Right ventricle myocardium inferior (tissue), 1 donor: ENCODE measurements around the gene TRIO. TPM values are rescaled to one million over a fixed set of nuclear protein-coding genes. Genes with fewer than 3 reads are reported as not detected.
A peak's percentile ranks its signal among the peaks of the same experiment; 100 is the strongest.

Experiments
- ATAC-seq: fragments of 200-7000 bp; cut with Tn5 transposase; one replicate; pipeline ENCODE4 v1.9.1; 2020; ENCODE audit warnings: mild to moderate bottlenecking, moderate library complexity
- DNase-seq: peaks from one replicate; pipeline ENCODE4 v3.0.0; 2021; ENCODE audit errors: missing footprints
- intact Hi-C: fragments of 100-400 bp; cut with DNase I; formaldehyde crosslinking; loops from one replicate; pipeline ENCODE4 v1.11.0; 2022
- total RNA-seq: library from RNA; stranded (reverse); fragmentation: NEBNext Ultra II Directional; extraction: Animal tissue kit (Norgen Biotek cat#: 25700); gene quantifications from one replicate; pipeline ENCODE4 v1.2.1, GENCODE V29; 2021
- donor health status: DM: no; HTN: yes; CAD: no; lungs with severe emphysema.

The TRIO gene
- total RNA-seq, 1 donor from 2014 or later, result 56.9 TPM

DNA sequence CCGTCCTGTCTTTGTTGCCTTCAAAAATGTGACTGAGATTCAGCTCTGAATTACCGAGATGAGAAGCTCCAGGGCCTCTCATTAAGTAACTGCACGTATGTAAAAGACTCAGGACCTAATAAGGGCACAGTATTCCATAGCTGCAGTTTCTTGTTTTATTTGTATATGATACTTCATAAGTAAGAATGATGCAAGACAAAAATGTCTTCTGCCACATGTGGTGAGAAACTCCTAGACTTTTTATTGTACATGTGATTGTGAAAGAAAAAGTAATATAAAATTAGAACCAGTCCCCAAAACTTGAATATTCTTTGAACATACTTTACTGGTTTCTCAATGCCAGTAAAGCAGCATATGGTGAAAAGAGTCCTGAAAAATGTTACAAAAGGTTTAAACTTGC lies 328.4 kb downstream of the TRIO start:
- no peak for DNase-seq
- intact Hi-C loops, result no loop called here
- no peak for ATAC-seq

DNA sequence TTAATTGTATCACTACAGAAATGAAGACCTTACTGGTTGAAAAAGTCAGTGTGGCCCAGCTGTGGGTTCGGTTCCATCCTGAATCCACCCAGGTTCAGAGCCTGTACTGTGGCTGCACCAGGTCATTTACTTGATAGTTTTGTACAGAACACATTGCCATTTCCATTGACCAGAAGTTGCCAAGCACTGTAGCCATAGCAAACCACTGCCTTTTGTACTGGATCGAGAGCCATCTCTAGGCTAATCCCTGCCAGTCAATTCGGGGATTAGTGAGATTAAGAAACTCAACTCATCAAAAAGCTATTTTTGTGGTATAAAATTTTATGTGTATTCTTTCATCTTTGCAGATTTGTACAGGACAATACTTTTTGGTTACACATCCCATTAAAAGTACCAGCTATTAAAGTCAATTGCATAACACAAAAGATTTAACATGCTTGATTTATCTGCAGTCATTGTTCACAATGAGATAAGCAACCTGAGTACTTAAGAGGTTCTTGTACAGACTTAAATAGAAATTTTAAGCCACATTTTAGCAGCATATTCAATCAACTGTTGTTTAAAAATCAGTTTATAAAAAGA lies 329.9 kb downstream of the TRIO start:
- intact Hi-C loops, result no loop called here
- no peak for DNase-seq

DNA sequence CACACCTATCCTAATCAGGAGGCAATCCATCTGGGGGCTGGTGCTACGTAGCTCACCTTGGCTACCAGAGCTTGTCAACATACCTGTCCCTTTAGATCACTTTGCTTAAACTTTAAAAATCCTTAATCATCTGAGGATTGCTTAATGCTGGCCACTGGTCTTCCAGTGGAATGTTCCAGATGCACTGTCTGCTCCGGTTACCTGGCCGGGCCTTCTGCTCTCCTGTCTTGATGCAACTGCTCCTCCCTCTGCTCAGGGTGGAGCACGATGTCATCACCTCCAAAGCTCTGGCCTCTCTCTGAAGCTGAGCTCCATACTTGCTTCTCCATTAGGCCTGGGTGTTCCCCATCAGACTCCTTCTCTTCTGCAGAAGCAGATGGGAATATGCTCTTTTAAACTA lies 331.9 kb downstream of the TRIO start:
- DNase-seq (no peak), ATAC-seq (no peak)
- intact Hi-C loops, result no loop called here

More for the DNA sequence above, 329.9 kb downstream of the TRIO start:
- no peak for ATAC-seq

DNA sequence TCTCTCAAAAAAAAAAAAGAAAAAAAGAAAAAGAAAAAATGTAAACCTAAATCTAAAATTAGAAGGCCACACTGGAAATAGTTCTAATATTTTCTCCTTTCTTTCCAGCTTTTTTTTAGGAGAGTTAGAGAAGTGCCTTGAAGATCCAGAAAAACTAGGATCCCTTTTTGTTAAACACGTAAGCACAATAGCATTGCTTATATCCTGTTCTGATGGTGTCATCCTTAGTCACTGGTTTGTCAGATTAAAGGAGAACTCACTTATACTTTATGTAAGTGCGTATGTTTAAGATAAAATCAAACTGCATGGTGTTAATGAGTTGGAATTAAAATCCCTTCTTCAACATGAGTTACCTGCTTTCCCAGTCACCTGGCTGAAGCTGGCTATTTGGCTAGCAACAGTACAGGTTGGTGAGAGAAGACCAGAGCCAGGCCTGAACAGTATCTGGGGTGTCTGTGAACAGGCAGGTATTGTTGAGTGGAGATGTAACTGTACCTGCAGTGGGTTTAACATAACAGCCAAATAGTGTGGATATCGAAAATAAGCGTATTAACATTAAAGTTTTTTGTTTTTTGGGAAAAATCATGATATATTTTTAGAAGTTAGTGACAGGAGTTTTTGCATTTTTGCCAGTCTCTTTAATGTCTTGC lies 333.8 kb downstream of the TRIO start:
- intact Hi-C loops, result no loop called here
- ATAC-seq (no peak), DNase-seq (no peak)

DNA sequence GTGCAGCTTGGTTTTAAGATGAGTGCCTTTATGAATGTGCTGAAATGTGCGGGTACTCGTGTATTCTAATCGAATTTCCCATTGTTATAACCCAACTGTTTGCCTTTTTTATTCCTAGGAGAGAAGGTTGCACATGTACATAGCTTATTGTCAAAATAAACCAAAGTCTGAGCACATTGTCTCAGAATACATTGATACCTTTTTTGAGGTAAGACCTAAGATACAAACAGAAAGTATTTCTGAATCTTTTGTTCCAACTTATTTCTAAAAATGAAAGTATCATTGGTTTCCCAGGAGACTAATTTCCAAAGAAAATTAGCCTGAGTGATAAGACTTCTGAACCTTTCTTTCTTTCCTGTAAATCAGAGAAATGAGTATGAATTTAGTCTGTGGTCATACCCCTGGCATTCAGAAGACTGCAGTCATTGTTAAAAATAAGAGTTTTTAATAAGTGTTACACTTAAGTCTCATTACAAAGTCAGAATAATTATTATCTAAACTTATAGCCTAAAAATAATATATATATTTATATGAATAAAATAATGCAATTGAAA lies 336.1 kb downstream of the TRIO start:
- intact Hi-C loops, result no loop called here
- DNase-seq (no peak), ATAC-seq (no peak)

DNA sequence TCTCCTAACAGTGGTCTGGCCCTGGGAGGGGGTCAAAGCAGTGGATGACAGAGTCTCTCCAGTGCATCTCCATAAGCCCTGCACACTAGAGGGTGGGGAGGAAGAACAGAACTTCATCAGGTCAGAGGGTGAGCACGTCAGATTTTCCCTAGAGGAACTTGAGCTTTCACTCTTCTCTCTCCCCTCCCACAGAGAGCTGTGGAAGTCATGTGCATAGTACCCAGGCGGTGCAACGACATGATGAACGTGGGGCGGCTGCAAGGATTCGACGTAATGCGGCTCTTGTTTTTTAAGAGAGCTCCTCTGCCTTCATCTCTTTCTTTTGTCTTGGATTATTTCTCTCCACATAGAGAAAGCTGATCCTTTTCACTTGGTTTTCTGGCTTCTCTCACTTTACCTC lies 338.2 kb downstream of the TRIO start:
- no peak for DNase-seq
- intact Hi-C loops, result no loop called here
- no peak for ATAC-seq

DNA sequence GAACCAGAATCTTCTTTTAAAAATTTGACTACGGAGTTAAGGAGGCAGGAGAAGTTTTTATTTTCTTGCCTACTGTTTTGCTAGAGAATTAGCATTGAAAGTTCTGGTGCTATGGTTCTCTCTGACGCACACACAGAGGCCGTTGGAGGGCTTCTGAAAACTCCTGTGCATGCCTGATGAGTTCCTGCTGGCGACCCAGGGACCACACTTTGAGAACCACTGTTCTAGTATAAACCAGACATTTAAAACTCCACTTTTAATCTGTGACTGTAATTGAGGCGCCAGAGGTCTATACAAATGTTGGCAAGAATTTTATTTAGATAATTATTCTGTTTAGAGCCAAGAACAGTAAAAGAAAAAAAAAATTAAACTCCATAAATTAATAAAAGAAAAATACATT lies 338.9 kb downstream of the TRIO start:
- intact Hi-C loops, result no loop called here
- DNase-seq (no peak), ATAC-seq (no peak)

DNA sequence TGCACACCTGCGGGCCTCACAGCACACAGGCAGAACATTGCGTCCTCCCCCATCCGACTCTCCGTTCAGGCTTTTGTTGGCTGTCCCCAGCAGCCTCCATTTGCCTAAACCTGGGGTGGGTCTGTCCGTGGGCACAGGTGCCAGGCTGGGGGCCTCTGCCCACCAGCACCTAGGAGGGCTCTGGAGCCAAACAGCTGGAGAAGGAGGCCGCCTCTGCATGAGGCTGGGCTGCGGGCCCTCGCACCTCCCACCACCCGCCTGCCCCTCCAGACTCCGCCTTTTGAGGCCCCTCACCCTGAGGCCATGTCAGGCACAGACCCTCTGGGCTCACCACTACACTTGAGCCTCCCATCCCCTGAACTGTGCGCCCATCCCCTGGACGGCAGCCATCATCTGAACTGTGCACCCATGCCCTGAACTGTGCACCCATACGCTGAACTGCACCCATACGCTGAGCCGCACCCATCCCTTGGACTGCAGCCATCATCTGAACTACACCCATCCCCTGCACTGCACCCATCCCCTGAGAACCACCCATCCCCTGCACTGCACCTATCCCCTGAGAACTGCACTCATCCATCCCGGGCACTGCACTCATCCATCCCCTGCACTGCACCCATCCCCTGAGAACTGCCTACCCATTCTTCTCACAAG lies 340.5 kb downstream of the TRIO start:
- intact Hi-C loops, result no loop called here
- no peak for DNase-seq
- ATAC-seq, result peak; percentile 32

DNA sequence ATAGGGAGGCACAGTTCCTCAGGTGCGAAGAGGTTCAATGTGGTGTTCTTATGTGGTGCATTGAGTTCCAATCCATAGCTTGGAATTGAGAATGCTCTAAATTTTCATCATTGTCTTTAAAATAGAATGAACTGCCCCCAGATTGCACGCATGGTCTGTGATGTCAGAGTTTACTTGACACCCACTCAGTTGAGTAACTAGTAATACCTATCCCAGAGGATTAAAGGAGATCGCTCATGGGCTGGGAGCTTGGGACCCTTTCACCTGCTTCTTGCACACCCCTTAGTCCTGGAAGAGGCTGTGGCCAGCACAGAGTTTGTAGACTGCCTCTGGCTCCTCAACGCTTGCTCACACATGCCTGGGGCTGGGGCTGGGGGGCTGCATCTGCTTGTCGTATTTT lies 343.3 kb downstream of the TRIO start:
- DNase-seq (no peak), ATAC-seq (no peak)
- intact Hi-C loops, result no loop called here

DNA sequence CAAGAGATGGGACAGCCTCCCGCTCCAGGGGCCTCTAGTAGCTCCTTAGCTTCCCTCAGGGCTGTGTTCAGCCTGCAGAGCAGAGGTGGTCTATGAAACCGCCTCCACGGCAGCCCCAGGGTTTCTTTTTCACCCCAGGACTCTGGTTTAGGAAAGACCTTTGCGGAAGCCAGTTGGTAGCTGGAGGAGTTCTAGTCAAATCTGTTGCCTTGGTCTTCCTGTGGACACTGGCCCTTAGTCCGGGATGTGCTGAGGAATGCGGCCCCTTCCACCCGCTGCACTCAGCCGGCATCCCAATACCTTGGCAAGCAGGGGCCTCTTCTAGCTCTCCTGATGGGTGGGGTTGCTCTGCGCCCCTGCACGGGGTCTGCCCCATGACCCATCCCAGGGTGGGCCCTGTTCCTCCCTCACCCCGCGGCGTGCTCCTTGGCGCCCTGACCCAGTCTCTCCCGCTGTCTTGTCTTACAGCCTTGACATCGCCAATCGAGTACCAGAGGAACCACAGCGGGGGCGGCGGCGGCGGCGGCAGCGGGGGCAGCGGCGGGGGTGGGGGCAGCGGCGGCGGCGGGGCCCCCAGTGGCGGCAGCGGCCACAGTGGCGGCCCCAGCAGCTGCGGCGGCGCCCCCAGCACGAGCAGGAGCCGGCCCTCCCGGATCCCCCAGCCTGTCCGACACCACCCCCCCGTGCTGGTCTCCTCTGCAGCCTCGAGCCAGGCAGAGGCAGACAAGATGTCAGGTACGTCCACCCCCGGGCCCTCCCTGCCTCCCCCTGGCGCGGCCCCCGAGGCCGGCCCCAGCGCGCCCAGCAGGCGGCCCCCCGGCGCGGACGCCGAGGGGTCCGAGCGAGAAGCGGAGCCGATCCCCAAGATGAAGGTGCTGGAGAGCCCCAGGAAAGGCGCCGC lies 344.1 kb downstream of the TRIO start:
- intact Hi-C loops, result no loop called here
- ATAC-seq (no peak), DNase-seq (no peak)

DNA sequence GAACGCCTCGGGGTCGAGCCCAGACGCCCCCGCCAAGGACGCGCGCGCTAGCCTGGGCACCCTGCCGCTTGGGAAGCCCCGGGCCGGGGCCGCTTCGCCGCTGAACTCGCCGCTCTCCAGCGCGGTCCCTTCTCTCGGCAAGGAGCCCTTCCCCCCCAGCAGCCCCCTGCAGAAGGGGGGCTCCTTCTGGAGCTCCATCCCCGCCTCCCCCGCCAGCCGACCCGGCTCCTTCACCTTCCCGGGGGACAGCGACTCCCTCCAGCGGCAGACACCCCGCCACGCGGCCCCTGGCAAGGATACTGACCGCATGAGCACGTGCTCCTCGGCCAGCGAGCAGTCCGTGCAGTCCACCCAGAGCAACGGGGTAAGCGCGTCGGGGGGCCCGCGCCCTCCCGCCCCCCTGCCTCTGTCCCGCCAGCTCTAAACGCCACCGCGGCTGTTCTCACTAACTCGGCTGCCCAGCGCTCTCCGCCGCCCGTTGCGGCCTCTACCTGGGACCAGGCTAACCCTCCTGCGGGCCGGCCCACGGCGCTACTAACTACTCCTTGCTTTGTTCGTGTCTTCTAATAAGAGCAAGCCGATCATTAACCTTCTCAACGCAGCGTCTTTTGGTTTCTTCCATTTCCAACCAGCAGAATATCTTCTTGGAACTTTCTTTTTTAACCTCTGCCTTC lies 344.9 kb downstream of the TRIO start:
- no peak for DNase-seq
- no peak for ATAC-seq
- intact Hi-C loops, result no loop called here

DNA sequence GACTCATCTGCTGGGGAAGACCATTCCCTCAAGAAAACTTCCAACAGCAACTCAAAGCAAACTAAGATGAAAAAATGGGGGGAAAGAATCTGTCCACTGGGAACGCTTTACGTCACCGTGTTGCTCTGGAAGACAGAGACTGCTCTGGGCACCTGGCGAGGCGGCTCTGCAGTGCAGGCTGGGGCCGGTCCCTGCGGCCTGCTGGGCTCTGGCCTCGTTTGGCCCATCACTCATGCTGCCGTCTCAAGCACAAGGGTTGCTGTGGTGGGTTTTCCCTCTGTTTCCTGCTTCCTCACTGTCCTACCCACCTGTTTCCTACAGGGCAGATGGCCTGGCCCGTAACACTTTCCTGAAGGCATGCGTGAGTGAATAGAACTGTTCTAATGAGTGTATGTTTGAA lies 345.6 kb downstream of the TRIO start:
- intact Hi-C loops, result no loop called here
- ATAC-seq (no peak), DNase-seq (no peak)

DNA sequence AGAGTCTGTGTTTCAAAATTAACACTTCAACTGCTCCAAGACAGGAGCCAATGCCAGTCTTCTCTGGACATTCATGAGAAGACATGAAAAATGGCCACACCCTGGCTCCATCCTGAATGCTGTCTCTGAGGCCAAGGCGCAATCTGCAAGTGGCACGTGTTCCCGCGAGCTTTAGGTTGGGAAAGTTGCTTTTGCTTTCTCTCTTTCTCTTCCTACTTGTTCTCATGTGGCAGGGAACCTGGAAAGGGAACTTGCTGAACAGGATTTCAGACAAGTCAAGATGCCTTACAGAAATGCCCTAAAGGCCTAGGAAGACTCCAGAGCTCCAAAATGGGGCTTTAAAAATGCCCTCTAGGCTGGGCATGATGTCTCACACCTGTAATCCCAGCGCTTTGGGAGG lies 346.5 kb downstream of the TRIO start:
- intact Hi-C loops, result no loop called here
- DNase-seq (no peak), ATAC-seq (no peak)

DNA sequence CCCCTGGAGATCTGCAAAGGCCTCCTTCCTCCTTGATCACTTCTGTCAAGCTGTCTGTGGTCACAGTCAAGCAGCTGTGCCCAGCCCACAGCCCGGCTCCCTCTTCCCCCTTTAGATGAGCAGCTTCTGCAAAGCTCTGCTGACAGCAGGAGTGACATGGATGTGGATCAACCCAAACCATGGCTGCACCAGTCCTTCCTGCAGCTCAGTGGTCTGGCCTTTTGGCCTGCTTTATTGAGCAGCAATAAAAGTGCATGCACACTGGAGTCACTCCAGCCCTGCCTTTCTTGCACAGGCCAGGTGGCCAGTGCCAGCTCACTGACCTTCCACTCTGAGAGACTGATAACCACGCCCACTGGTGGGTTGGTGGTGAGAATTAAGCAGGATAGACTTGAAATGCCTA lies 347.2 kb downstream of the TRIO start:
- ATAC-seq, result peak; percentile 43
- intact Hi-C loops, result no loop called here
- peak; percentile 78 for DNase-seq

DNA sequence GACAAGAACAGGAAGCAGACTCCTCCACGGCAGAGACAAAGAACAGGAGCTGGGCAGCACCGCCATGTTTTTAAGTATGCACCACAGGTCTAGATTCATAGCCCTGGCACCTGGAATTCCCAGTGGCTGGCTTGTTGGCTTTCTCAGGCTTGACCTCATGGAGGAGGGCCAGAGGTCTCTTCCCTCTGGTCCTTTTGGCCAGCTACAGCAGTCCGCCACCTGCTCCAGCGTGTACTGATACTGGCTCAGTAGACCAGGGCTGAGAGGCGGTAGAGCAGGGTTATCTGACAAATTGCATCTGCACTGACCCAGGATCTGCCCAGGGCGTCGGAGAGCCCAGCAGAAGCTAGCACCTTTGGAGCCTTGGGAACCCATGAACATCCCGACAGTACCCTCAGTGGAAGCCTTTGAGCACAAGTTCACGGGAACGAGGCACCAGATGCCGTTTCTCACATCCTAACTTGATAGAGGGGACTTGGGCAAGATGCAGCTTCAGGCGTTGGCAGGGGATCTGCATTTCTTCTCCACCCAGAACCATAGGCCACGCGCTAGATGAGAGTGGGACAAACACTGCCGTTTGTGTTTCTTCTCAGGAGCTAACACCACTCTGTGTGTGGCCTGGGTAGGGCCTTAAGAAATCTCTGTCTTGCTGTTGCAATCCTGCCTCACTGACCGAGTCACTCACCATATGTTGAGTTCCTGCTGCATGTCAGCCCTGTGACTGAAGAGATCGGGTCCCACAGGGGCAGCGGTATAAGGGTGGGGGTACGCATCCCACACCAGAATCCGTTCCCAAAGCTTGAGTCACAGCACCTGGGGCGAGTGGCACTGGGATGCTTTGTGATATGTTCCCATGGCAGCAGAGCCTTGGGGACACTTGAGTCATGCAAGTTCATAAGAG lies 348.1 kb downstream of the TRIO start:
- DNase-seq, result no peak

DNA sequence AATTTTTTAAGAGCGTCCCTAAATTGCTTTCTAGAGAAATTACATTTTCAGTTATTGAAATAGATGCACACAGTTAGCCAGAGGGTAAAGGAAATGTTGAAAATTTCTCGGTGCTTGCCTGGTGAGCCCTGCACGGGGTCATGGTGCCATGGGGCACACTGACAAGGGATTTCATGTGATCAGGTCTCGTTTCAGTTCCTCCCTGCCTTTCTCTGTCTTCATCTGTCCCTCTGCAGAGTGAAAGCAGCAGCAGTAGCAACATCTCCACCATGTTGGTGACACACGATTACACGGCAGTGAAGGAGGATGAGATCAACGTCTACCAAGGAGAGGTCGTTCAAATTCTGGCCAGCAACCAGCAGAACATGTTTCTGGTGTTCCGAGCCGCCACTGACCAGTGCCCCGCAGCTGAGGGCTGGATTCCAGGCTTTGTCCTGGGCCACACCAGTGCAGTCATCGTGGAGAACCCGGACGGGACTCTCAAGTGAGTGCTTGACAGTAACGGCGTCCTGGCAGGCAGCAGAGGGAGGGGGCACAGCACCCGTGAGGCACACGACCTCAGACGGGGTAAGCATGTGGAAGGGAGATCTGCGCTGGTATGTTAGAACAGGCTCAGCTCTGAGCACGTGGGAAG lies 349.3 kb downstream of the TRIO start:
- DNase-seq (no peak), ATAC-seq (no peak)
- intact Hi-C loops, result no loop called here

More for the DNA sequence above, 348.1 kb downstream of the TRIO start:
- ATAC-seq, result peak; percentile 79
- intact Hi-C loops, result no loop called here

DNA sequence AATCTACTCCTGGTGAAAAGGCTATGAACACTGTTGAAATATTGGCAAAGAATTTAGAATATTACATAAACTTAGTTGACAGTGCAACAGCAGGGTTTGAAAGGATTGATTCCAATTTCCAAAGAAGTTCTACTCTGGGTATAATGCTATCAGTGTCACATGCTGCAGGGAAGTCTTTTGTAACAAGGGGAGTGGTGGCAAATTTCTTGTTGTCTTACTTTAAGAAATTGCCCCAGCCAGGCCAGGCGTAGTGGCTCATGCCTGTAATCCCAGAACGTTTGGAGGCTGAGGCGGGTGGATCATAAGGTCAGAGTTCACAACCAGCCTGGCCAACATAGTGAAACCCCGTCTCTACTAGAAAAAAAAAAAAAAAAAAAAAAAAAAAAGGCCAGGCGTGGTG lies 352.2 kb downstream of the TRIO start:
- intact Hi-C loops, result no loop called here
- ATAC-seq (no peak), DNase-seq (no peak)
